ENCODE data around the gene ZNF784. TPM values are rescaled to one million over a fixed set of nuclear protein-coding genes. Genes with fewer than 3 reads are reported as not detected.

Gene ZNF784
- total and polyA plus RNA-seq, 2 of the 13 experiments (the other 11 are each of a cell fraction or from before 2014, with no cell fraction given), result 4.1 to 4.2 TPM

GRCh38 chr19:55599842-55600661, 24.3 kb downstream of the ZNF784 start, which contains the start of gene ZNF524 (continued):
- TF ChIP-seq, protein P1, sequence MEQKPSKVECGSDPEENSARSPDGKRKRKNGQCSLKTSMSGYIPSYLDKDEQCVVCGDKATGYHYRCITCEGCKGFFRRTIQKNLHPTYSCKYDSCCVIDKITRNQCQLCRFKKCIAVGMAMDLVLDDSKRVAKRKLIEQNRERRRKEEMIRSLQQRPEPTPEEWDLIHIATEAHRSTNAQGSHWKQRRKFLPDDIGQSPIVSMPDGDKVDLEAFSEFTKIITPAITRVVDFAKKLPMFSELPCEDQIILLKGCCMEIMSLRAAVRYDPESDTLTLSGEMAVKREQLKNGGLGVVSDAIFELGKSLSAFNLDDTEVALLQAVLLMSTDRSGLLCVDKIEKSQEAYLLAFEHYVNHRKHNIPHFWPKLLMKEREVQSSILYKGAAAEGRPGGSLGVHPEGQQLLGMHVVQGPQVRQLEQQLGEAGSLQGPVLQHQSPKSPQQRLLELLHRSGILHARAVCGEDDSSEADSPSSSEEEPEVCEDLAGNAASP (CRISPR knock-in tag; IDR thresholded peaks at IDR 0.05; ENCODE audit: borderline replicate concordance), result 0 out of 2 replicates have a peak, but pooled peaks have one; percentile 8
- TF ChIP-seq TFDP1 (CRISPR knock-in tag; IDR thresholded peaks at IDR 0.05; ENCODE audit: borderline replicate concordance) (peak; percentile 93), HOXA3 (CRISPR knock-in tag; IDR thresholded peaks at IDR 0.05) (peak; percentile 91), ZBTB20 (CRISPR knock-in tag; IDR thresholded peaks at IDR 0.05; ENCODE audit: borderline replicate concordance, low read depth) (0 out of 2 replicates have a peak, but pooled peaks have one; percentile 35), THAP11 (CRISPR knock-in tag; IDR thresholded peaks at IDR 0.05) (peak; percentile 18; the same call in 1 of the 2 replicates), SAP130 (CRISPR knock-in tag; IDR thresholded peaks at IDR 0.05; ENCODE audit: low read depth) (peak; percentile 9; the same call in 1 of the 2 replicates), FOXM1 (CRISPR knock-in tag; IDR thresholded peaks at IDR 0.05) (no peak), ZKSCAN1 (IDR thresholded peaks at IDR 0.05; ENCODE audit: low read length) (no peak), SIN3B (IDR thresholded peaks at IDR 0.05; ENCODE audit: low read length) (no peak), HMG20A (CRISPR knock-in tag; IDR thresholded peaks at IDR 0.05; ENCODE audit: borderline replicate concordance) (peak; percentile 7; the same call in 1 of the 2 replicates), ZNF335 (CRISPR knock-in tag; IDR thresholded peaks at IDR 0.05) (0 out of 2 replicates have a peak, but pooled peaks have one; percentile 10), KLF12 (CRISPR knock-in tag; IDR thresholded peaks at IDR 0.05; ENCODE audit: borderline replicate concordance) (peak; percentile 94; the same call in 1 of the 2 replicates), ADNP (CRISPR knock-in tag; IDR thresholded peaks at IDR 0.05) (no peak), BCL6 (CRISPR knock-in tag; IDR thresholded peaks at IDR 0.05) (0 out of 2 replicates have a peak, but pooled peaks have one; percentile 8), HNF4A (CRISPR knock-in tag; IDR thresholded peaks at IDR 0.05) (no peak), ONECUT2 (CRISPR knock-in tag; IDR thresholded peaks at IDR 0.05) (no peak), PBX2 (CRISPR knock-in tag; IDR thresholded peaks at IDR 0.05) (no peak), CTCF (CRISPR knock-in tag; IDR thresholded peaks at IDR 0.05) (no peak)
- TF ChIP-seq, protein P2, sequence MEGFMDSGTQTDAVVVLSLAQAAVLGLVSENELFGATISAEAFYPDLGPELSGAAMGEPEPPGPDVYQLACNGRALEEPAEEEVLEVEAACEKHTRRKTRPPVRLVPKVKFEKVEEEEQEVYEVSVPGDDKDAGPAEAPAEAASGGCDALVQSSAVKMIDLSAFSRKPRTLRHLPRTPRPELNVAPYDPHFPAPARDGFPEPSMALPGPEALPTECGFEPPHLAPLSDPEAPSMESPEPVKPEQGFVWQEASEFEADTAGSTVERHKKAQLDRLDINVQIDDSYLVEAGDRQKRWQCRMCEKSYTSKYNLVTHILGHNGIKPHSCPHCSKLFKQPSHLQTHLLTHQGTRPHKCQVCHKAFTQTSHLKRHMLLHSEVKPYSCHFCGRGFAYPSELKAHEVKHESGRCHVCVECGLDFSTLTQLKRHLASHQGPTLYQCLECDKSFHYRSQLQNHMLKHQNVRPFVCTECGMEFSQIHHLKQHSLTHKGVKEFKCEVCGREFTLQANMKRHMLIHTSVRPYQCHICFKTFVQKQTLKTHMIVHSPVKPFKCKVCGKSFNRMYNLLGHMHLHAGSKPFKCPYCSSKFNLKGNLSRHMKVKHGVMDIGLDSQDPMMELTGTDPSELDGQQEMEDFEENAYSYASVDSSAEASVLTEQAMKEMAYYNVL (CRISPR knock-in tag; IDR thresholded peaks at IDR 0.05; ENCODE audit: borderline replicate concordance), result peak; percentile 17; the same call in 1 of the 2 replicates
- TF ChIP-seq, protein P3, sequence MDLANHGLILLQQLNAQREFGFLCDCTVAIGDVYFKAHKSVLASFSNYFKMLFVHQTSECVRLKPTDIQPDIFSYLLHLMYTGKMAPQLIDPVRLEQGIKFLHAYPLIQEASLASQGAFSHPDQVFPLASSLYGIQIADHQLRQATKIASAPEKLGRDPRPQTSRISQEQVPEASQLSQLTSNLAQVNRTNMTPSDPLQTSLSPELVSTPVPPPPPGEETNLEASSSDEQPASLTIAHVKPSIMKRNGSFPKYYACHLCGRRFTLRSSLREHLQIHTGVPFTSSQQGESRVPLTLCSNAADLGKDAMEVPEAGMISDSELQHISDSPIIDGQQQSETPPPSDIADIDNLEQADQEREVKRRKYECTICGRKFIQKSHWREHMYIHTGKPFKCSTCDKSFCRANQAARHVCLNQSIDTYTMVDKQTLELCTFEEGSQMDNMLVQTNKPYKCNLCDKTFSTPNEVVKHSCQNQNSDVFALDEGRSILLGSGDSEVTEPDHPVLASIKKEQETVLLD (CRISPR knock-in tag; IDR thresholded peaks at IDR 0.05; ENCODE audit: low read depth), result peak; percentile 91

All from HepG2 (cell line).